Osteoblast (primary cell): Measurements from ENCODE around the gene MGAT5. TPM values are rescaled to one million over a fixed set of nuclear protein-coding genes. Genes with fewer than 3 reads are reported as not detected.
A peak's percentile ranks its signal among the peaks of the same experiment; 100 is the strongest.

Source experiments
- DNase-seq: peaks from one replicate; pipeline ENCODE4 v3.0.0; 2011; ENCODE audit warnings: low spot score, mixed read lengths; ENCODE audit not compliant: insufficient read length; ENCODE audit errors: missing footprints
- H2AFZ ChIP-seq: 2 replicates; pipeline ENCODE4 v1.6.0; 2011; ENCODE audit warnings: mild to moderate bottlenecking, low read length
- H3K27ac ChIP-seq: 2 replicates; pipeline ENCODE4 v1.5.1; 2011; ENCODE audit warnings: mild to moderate bottlenecking, low read depth, low read length, moderate library complexity
- H3K27me3 ChIP-seq: 2 replicates; pipeline ENCODE4 v1.6.0; 2012; ENCODE audit warnings: mild to moderate bottlenecking, control low read depth, inconsistent platforms, low read length, moderate library complexity; ENCODE audit not compliant: insufficient read depth
- H3K36me3 ChIP-seq: 2 replicates; pipeline ENCODE4 v1.5.1; 2011; ENCODE audit warnings: mild to moderate bottlenecking, low read length, control low read depth, moderate library complexity; ENCODE audit not compliant: insufficient read depth
- H3K4me1 ChIP-seq: 2 replicates; pipeline ENCODE4 v1.5.1; 2011; ENCODE audit warnings: mild to moderate bottlenecking, low read length, control low read depth, moderate library complexity; ENCODE audit not compliant: insufficient read depth
- H3K4me2 ChIP-seq: 2 replicates; pipeline ENCODE4 v1.6.0; 2011; ENCODE audit warnings: mild to moderate bottlenecking, low read length; ENCODE audit not compliant: insufficient read depth
- H3K4me3 ChIP-seq: fragments of 200-600 bp; sonication (generic); 3 replicates; pipeline ENCODE4 v1.5.1; 2012; ENCODE audit warnings: mild to moderate bottlenecking, low read length, inconsistent platforms; ENCODE audit not compliant: insufficient read depth
- H3K79me2 ChIP-seq: 2 replicates; pipeline ENCODE4 v1.6.0; 2012; ENCODE audit warnings: mild to moderate bottlenecking, low read length, control low read depth, inconsistent platforms; ENCODE audit not compliant: insufficient read depth
- H3K9me3 ChIP-seq: 2 replicates; pipeline ENCODE4 v1.5.1; 2011; ENCODE audit warnings: low read depth, low read length, control low read depth
- H4K20me1 ChIP-seq: 2 replicates; pipeline ENCODE4 v1.6.0; 2012; ENCODE audit warnings: mild to moderate bottlenecking, low read length, control low read depth; ENCODE audit not compliant: insufficient read depth
- CTCF ChIP-seq: IDR thresholded peaks from 2 replicates; pipeline ENCODE4 v1.5.1; 2011; ENCODE audit warnings: mild to moderate bottlenecking, low read depth, low read length, moderate library complexity; ENCODE audit errors: extremely low read depth
- total RNA-seq: library from RNA; depleted of rRNA; stranded (reverse); fragments of >200 nt; gene quantifications from 2 replicates; pipeline ENCODE4 v1.2.3, GENCODE V29; 2012

MGAT5 gene
- total RNA-seq, 1 donor, result 29.7 TPM

GRCh38 chr2:134408386-134408785, 154.5 kb downstream of the MGAT5 start:
- DNase-seq, result no peak
- H3K4me1 ChIP-seq, result peaks cover 70% of the 10 kb centered on the region
- peak overlapping the region; percentile 46 for H3K4me2 ChIP-seq

GRCh38 chr2:134408791-134409190, 154.9 kb downstream of the MGAT5 start:
- Histone ChIP-seq H3K4me3 (no peak overlapping the region), H3K27ac (peak overlapping the region; percentile 77), H3K4me2 (peak overlapping the region; percentile 46), H3K79me2 (no peaks in the 10 kb centered on the region), H3K27me3 (no peaks in the 10 kb centered on the region), H3K36me3 (no peaks in the 10 kb centered on the region), H3K9me3 (no peaks in the 10 kb centered on the region), H3K4me1 (peaks cover 70% of the 10 kb centered on the region), H4K20me1 (no peaks in the 10 kb centered on the region), H2AFZ (no peak overlapping the region)
- DNase-seq, result no peak
- no peak for TF ChIP-seq CTCF

More at GRCh38 chr2:134408386-134408785, 154.5 kb downstream of the MGAT5 start:
- Histone ChIP-seq H3K9me3 (no peaks in the 10 kb centered on the region), H3K4me3 (no peak overlapping the region), H3K27ac (peak overlapping the region; percentile 77), H4K20me1 (no peaks in the 10 kb centered on the region), H3K79me2 (no peaks in the 10 kb centered on the region), H3K27me3 (no peaks in the 10 kb centered on the region), H3K36me3 (no peaks in the 10 kb centered on the region), H2AFZ (no peak overlapping the region)
- TF ChIP-seq CTCF, result no peak

GRCh38 chr2:134410006-134410405, 156.1 kb downstream of the MGAT5 start:
- Histone ChIP-seq H3K9me3 (no peaks in the 10 kb centered on the region), H3K4me1 (peaks cover 63% of the 10 kb centered on the region), H3K27ac (no peak overlapping the region), H3K4me2 (no peak overlapping the region), H3K36me3 (no peaks in the 10 kb centered on the region), H4K20me1 (no peaks in the 10 kb centered on the region), H2AFZ (no peak overlapping the region), H3K79me2 (no peaks in the 10 kb centered on the region), H3K4me3 (no peak overlapping the region), H3K27me3 (no peaks in the 10 kb centered on the region)
- DNase-seq, result no peak
- no peak for TF ChIP-seq CTCF

- Histone ChIP-seq H3K36me3 (no peaks in the 10 kb centered on the region), H3K9me3 (no peaks in the 10 kb centered on the region), H3K27me3 (no peaks in the 10 kb centered on the region), H3K4me2 (peak overlapping the region; percentile 24), H3K27ac (peak overlapping the region; percentile 47), H3K4me1 (peaks cover 55% of the 10 kb centered on the region), H3K4me3 (no peak overlapping the region), H4K20me1 (no peaks in the 10 kb centered on the region), H2AFZ (peak overlapping the region; percentile 44), H3K79me2 (no peaks in the 10 kb centered on the region)
- TF ChIP-seq CTCF, result no peak
- no peak for DNase-seq
Observed at GRCh38 chr2:134410831-134411231, 157.0 kb downstream of the MGAT5 start.
